Measurements from ENCODE around the gene RANBP1.

Gene RANBP1

GRCh38 chr22:20160041-20160440 lies 44.1 kb downstream of the RANBP1 start:
- no peak overlapping the region for H3K4me3 ChIP-seq (ENCODE audit: low read depth, low read length)
- no peak for TF ChIP-seq CTCF (IDR thresholded peaks at IDR 0.05; ENCODE audit: control insufficient read depth, extremely low read depth, insufficient read depth)
- no peak for DNase-seq (ENCODE audit: low read depth)

- DNase-seq (ENCODE audit: low read depth): no peak
- TF ChIP-seq CTCF (IDR thresholded peaks at IDR 0.05; ENCODE audit: control insufficient read depth, extremely low read depth, insufficient read depth): no peak
- H3K4me3 ChIP-seq (ENCODE audit: low read depth, low read length): no peak overlapping the region
Observed at GRCh38 chr22:20164863-20165262, 49.0 kb downstream of the RANBP1 start.

- no peak for DNase-seq (ENCODE audit: low read depth)
Observed at GRCh38 chr22:20165421-20165820, 49.5 kb downstream of the RANBP1 start.

GRCh38 chr22:20165913-20166312 lies 50.0 kb downstream of the RANBP1 start:
- no peak for TF ChIP-seq CTCF (IDR thresholded peaks at IDR 0.05; ENCODE audit: control insufficient read depth, extremely low read depth, insufficient read depth)
- DNase-seq (ENCODE audit: low read depth): no peak
- H3K4me3 ChIP-seq (ENCODE audit: low read depth, low read length): no peak overlapping the region

More at GRCh38 chr22:20165421-20165820, 49.5 kb downstream of the RANBP1 start:
- no peak overlapping the region for H3K4me3 ChIP-seq (ENCODE audit: low read depth, low read length)
- TF ChIP-seq CTCF (IDR thresholded peaks at IDR 0.05; ENCODE audit: control insufficient read depth, extremely low read depth, insufficient read depth): no peak

- no peak overlapping the region for H3K4me3 ChIP-seq (ENCODE audit: low read depth, low read length)
- DNase-seq (ENCODE audit: low read depth): no peak
- no peak for TF ChIP-seq CTCF (IDR thresholded peaks at IDR 0.05; ENCODE audit: control insufficient read depth, extremely low read depth, insufficient read depth)
Observed at GRCh38 chr22:20166703-20167102, 50.8 kb downstream of the RANBP1 start.

GRCh38 chr22:20167643-20168322 lies 51.9 kb downstream of the RANBP1 start:
- H3K4me3 ChIP-seq (ENCODE audit: low read depth, low read length): no peak overlapping the region
- no peak for TF ChIP-seq CTCF (IDR thresholded peaks at IDR 0.05; ENCODE audit: control insufficient read depth, extremely low read depth, insufficient read depth)
- no peak for DNase-seq (ENCODE audit: low read depth)

GRCh38 chr22:20169253-20169822 lies 53.4 kb downstream of the RANBP1 start:
- no peak for DNase-seq (ENCODE audit: low read depth)
- no peak overlapping the region for H3K4me3 ChIP-seq (ENCODE audit: low read depth, low read length)
- TF ChIP-seq CTCF (IDR thresholded peaks at IDR 0.05; ENCODE audit: control insufficient read depth, extremely low read depth, insufficient read depth): no peak
